NCI-H1048 (cell line): ENCODE data around the gene CDADC1.
"Not testable (repeated sequence)": the region's sequence is repeated elsewhere in the genome, so short reads cannot be mapped to it uniquely, and the experiment has no call there.

Source experiments
- DNase-seq: peaks from one replicate; lab custom pipeline; 2025; lab: John Stamatoyannopoulos, UW

The CDADC1 gene

GRCh38 chr13:49315756-49316482 lies 68.2 kb downstream of the CDADC1 start:
- no peak for DNase-seq

DNA sequence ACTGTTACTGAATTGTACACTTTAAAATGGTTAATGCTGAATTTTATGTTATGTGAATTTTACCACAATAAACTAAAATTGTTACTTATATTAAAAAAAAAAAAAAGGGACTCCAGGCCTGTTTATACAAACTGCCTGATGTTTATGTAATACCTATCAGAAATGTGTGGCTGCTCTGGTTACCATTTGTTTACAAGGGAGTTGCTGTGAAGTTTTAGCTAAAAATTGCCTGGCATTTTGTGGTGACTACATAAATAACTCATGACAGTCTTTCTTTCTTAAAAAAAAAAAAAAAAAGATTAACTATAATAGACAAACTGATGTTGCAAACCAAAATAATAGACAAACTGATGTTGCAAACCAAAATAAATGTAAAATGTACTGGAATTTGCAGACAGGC lies 71.8 kb downstream of the CDADC1 start:
- no peak for DNase-seq

- DNase-seq, result no peak
Observed at GRCh38 chr13:49319951-49320350, 72.2 kb downstream of the CDADC1 start.

DNA sequence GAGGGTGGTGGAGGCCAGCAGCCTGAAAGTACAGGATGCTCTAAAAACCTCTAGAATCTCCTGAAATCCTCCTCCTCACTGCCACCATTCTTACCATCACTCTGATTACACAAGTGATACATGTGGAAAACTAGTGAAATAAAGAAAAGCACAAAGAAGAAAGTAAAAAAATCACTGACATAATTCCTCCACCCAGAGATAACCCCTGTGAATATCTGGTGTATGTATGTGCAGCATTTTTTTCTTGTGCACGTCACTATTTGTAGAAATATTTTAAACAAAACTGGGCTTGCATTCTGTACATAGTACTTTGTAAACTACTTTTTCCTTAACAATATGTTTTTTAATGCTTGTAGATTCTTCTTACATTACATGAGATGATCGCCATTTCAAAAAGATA lies 73.2 kb downstream of the CDADC1 start:
- no peak for DNase-seq

DNA sequence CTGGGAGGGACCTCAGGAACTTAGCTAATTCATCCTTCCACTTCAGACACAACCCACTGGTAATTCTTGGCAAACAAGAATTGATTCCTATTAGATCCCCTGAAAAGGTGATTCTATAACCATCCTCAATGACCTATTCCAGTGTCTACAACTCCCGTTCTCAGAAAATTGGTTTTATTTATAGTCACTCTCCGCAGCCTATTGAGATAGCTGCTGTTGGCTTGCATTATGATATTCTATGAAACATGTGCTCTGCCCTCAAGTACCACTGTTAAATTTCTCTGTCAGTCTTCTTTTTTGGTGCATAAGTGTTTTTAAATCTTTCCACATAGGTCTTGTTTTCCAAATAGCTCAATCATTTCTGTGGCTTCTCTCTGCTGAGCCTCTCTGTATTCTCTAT lies 75.0 kb downstream of the CDADC1 start:
- no peak for DNase-seq

DNA sequence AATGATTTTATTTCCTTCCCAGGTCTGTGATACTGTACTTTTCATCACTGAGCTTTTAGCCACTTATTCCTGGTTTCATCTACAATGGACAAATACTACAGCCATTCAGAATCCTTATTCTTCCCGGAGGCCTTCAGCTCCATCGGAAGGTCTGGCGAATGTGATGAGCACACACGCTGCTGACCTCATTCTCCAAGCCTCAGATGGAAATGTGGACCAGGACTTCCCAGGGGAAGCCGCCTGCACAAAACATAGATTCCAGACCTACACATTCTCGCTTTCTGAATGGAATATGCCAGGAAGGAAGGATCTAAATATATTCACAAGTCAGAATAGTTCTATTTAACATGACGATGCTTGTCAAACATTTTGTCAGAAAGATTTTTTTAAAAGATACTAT lies 75.6 kb downstream of the CDADC1 start:
- DNase-seq, result no peak

DNA sequence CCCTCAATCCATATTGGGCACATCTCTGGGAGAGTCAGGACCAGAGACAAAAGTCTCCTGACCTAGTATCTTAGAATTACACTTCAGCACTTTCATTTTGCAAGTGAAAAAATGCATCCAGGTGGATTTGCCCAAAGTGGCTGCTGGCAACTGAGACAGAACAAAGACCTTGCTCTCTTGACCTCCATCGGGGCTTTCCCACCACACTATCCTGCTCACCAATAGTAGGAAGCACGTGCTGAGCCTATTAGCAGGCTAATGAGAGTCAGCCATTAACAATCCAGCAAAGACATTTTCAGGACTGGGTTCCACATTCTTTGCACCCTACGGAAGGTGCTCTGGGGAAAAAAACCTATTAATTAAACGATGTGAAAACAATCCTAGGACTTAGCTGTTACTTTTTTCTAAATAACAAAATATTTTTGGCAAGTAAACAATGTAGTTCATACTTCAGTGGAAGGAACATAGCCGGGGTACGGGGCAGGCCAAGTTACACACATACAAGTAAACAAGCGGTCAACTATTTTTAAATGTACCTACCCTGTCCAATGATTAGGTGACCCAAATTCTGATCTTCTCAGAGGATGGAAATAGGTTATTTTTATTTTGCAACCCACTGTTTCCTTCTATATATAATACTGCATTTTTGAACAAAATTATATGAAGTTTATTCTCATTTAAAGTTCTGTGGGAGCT lies 78.6 kb downstream of the CDADC1 start:
- no peak for DNase-seq

DNA sequence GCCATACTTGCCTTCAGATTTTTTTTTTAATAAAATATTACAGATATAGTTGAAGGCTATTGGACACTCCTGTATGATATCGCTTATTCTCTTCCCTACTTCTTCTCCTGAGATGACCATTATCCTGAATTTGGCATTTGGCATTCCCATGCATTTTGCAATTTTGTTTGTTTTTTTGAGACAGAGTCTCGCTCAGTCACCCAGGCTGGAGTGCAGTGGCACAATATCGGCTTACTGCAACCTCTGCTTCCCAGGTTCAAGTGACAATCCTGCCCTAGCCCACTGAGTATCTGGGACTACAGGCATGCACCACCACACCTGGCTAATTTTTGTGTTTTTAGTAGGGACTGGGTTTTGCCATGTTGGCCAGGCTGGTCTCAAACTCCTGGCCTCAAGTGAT lies 79.4 kb downstream of the CDADC1 start:
- DNase-seq, result not testable (repeated sequence)

DNA sequence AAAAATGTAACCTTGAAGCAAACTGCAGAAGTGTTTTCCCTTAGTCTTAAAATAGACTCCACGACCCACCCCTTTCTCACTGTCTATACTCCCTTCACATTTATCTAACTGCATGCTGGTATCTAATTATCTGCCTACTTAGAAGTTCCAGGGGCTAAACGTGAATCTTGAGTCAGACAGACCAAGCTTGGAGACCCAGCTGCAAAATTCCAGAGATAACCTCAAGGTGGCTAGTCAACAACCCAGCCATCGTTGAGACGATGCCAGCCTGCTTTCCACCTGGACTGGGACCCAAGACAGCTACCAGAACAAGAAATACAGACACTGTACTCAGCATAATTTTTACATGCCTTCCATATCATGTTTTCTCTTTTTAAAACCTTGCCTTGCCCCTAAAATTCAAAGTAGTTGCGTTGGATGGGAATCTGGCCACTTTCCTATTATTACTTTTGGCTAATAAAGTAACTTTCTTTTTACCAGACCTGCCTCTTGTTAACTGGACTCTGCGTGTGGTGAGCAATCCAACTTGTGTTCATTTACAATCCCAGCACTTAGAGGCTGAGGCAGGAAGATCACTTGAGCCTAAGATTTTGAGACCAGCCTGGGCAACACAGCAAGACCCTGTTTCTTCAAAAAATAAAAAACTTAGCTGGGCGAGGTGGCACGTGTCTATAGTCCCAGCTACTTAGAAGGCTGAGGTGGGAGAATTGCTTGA lies 82.3 kb downstream of the CDADC1 start:
- DNase-seq, result no peak

- DNase-seq, result no peak
Observed at GRCh38 chr13:49330546-49330864, 82.8 kb downstream of the CDADC1 start.

GRCh38 chr13:49336655-49337054 lies 88.9 kb downstream of the CDADC1 start:
- DNase-seq, result no peak

GRCh38 chr13:49340161-49340560 lies 92.4 kb downstream of the CDADC1 start:
- no peak for DNase-seq

- DNase-seq, result no peak
Observed at GRCh38 chr13:49341517-49341916, 93.8 kb downstream of the CDADC1 start.

GRCh38 chr13:49341941-49342340 lies 94.2 kb downstream of the CDADC1 start:
- DNase-seq, result no peak

DNA sequence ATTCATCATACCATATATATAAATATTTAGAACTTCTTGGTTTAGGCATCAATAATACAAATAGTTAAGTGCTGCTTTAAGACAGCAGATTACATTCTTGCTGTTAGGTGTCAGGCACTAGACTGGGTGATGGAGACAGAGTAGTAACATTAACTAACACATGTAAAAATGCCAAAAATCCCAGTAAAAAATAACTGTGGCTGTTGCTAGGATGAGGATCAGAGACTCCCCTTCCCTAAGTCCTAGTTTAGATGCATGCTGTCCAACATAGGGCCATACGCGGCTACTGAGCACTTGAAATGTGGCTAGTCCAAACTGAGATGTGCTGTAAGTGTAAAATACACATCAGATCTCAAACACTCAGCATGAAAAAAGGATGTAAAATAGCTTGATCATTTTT lies 94.7 kb downstream of the CDADC1 start:
- DNase-seq, result no peak
